Measurements from ENCODE around the gene CAMTA1.

- TF ChIP-seq CTCF (IDR thresholded peaks at IDR 0.05; ENCODE audit: insufficient read depth, low read depth, low read length) = no peak
- TF ChIP-seq EZH2 (IDR thresholded peaks at IDR 0.05; ENCODE audit: insufficient read depth, low read length) = no peak
Observed at GRCh38 chr1:7256526-7256925, 471.3 kb downstream of the CAMTA1 start.

Data from astrocyte (in vitro differentiated cells and primary cell).